ENCODE measurements around the gene GAS2. TPM values are rescaled to one million over a fixed set of nuclear protein-coding genes. Genes with fewer than 3 reads are reported as not detected.

GAS2 gene
- total RNA-seq, 1 donor from 2014 or later, result 27.0 TPM

DNA sequence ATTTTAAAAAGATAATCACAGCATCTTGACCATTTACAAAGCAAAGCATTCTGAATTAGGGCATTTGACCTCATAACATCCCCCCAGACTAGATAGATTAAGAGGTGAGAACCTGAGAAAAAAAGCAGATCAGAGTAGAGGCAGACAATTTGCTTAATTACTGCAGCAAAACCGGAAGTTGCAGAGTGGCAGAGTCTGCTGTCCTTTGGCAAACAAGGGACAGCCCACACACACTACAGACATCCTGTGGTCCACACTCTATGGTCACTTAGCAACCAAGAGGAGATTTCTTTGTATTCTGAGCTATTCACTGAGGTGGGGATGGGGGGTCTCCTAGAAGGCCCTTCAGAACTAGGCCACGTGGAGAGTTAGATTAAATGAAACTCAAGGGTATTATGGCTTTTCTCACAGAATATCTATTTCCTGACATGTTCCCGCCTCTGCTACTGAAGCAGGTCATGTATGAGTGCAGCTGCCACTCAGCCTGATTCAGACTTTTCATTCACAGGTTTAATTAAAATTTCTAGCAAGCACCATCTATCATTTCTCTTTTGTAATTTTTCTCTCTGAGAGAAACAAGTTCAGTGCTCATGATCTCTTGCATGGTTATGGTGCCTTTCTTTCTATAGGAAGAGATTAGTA is 114.7 kb downstream of the GAS2 start:
- no peak for TF ChIP-seq CTCF (IDR thresholded peaks at IDR 0.05)
- intact Hi-C loops (cut with DNase I), result no loop called here
- H3K4me3 ChIP-seq, result no peak overlapping the region
- no peak overlapping the region for H3K27ac ChIP-seq
- no peaks in the 10 kb centered on the region for H3K36me3 ChIP-seq
- DNase-seq (ENCODE audit: low spot score in 2 of 2), result no peak
- no peaks in the 10 kb centered on the region for H3K27me3 ChIP-seq
- H3K4me1 ChIP-seq, result no peaks in the 10 kb centered on the region
- no peaks in the 10 kb centered on the region for H3K9me3 ChIP-seq

GRCh38 chr11:22785251-22785650 is 118.8 kb downstream of the GAS2 start:
- Histone ChIP-seq H3K9me3 (no peaks in the 10 kb centered on the region), H3K36me3 (no peaks in the 10 kb centered on the region), H3K4me3 (no peak overlapping the region), H3K27me3 (no peaks in the 10 kb centered on the region), H3K4me1 (no peaks in the 10 kb centered on the region), H3K27ac (no peak overlapping the region)
- no peak for TF ChIP-seq CTCF (IDR thresholded peaks at IDR 0.05)
- no peak for DNase-seq (ENCODE audit: low spot score in 2 of 2)
- intact Hi-C loops (cut with DNase I), result loop anchor here (5.0 kb wide), 2 partner anchors 453 to 538 kb away; no protein-coding TSS in a partner anchor

GRCh38 chr11:22786475-22786874 is 120.1 kb downstream of the GAS2 start:
- no peak for DNase-seq (ENCODE audit: low spot score in 2 of 2)
- intact Hi-C loops (cut with DNase I), result loop anchor here (5.0 kb wide), 2 partner anchors 454 to 539 kb away; no protein-coding TSS in a partner anchor

GRCh38 chr11:22787055-22787454 is 120.6 kb downstream of the GAS2 start:
- Histone ChIP-seq H3K9me3 (no peaks in the 10 kb centered on the region), H3K36me3 (no peaks in the 10 kb centered on the region), H3K4me1 (no peaks in the 10 kb centered on the region), H3K4me3 (no peak overlapping the region), H3K27me3 (no peaks in the 10 kb centered on the region), H3K27ac (no peak overlapping the region)
- intact Hi-C loops (cut with DNase I), result loop anchor here (5.0 kb wide), 2 partner anchors 455 to 540 kb away; no protein-coding TSS in a partner anchor
- DNase-seq (ENCODE audit: low spot score in 2 of 2), result no peak
- no peak for TF ChIP-seq CTCF (IDR thresholded peaks at IDR 0.05)

More at GRCh38 chr11:22786475-22786874, 120.1 kb downstream of the GAS2 start:
- H3K27me3 ChIP-seq, result no peaks in the 10 kb centered on the region
- H3K9me3 ChIP-seq, result no peaks in the 10 kb centered on the region
- H3K27ac ChIP-seq, result no peak overlapping the region
- no peak for TF ChIP-seq CTCF (IDR thresholded peaks at IDR 0.05)
- H3K4me3 ChIP-seq, result no peak overlapping the region
- no peaks in the 10 kb centered on the region for H3K4me1 ChIP-seq
- H3K36me3 ChIP-seq, result no peaks in the 10 kb centered on the region

- no peak for DNase-seq (ENCODE audit: low spot score in 2 of 2)
- Histone ChIP-seq H3K27me3 (no peaks in the 10 kb centered on the region), H3K36me3 (no peaks in the 10 kb centered on the region), H3K9me3 (no peaks in the 10 kb centered on the region), H3K4me1 (no peaks in the 10 kb centered on the region), H3K4me3 (no peak overlapping the region), H3K27ac (no peak overlapping the region)
- intact Hi-C loops (cut with DNase I), result loop anchor here (5.0 kb wide), 2 partner anchors 455 to 540 kb away; no protein-coding TSS in a partner anchor
- TF ChIP-seq CTCF (IDR thresholded peaks at IDR 0.05), result peak; percentile 10 to 59 (median 52)
Measured at GRCh38 chr11:22787551-22788162, 121.2 kb downstream of the GAS2 start.
